Activated T-helper 1 cell treated with anti-CD3 and anti-CD28 coated beads, Interleukin-12 subunit alpha, Interleukin-12 subunit beta, Interleukin-2, Interleukin-4 antibody, amounts not matched to agents 30 ng/mL and 10 ng/mL and 1 ng/mL, durations not matched to agents 14 hours and 24 hours and 36 hours (primary cell): Measurements from ENCODE around the gene KATNB1. TPM values are rescaled to one million over a fixed set of nuclear protein-coding genes. Genes with fewer than 3 reads are reported as not detected.

ENCODE experiments used
- DNase-seq: peaks from one replicate; pipeline ENCODE4 v3.0.0; 2021; ENCODE audit warnings: low spot score
- H3K27ac Mint-ChIP-seq: one replicate; pipeline ENCODE4 v1.8.0; 2021; ENCODE audit warnings: mild to moderate bottlenecking, mixed read lengths
- H3K27me3 Mint-ChIP-seq: one replicate; pipeline ENCODE4 v1.8.0; 2022; ENCODE audit warnings: mild to moderate bottlenecking, moderate library complexity, mixed read lengths; ENCODE audit not compliant: insufficient read depth
- H3K36me3 Mint-ChIP-seq: one replicate; pipeline ENCODE4 v1.8.0; 2021; ENCODE audit warnings: low read depth, mixed read lengths
- H3K4me1 Mint-ChIP-seq: one replicate; pipeline ENCODE4 v1.8.0; 2021; ENCODE audit warnings: low read depth, mixed read lengths
- H3K4me3 Mint-ChIP-seq: one replicate; pipeline ENCODE4 v1.8.0; 2021; ENCODE audit warnings: mild to moderate bottlenecking, moderate library complexity, mixed read lengths
- H3K9me3 Mint-ChIP-seq: one replicate; pipeline ENCODE4 v1.8.0; 2021; ENCODE audit warnings: mixed read lengths
- intact Hi-C: fragments of 100-400 bp; cut with micrococcal nuclease; formaldehyde crosslinking; loops from one replicate; pipeline ENCODE4 v1.15.1; 2024
- total RNA-seq: library from RNA; stranded (reverse); gene quantifications from 2 replicates; pipeline ENCODE4 v1.2.3, GENCODE V29; 2022

KATNB1 gene
- total RNA-seq, 1 donor from 2014 or later: 46.1 TPM

DNA sequence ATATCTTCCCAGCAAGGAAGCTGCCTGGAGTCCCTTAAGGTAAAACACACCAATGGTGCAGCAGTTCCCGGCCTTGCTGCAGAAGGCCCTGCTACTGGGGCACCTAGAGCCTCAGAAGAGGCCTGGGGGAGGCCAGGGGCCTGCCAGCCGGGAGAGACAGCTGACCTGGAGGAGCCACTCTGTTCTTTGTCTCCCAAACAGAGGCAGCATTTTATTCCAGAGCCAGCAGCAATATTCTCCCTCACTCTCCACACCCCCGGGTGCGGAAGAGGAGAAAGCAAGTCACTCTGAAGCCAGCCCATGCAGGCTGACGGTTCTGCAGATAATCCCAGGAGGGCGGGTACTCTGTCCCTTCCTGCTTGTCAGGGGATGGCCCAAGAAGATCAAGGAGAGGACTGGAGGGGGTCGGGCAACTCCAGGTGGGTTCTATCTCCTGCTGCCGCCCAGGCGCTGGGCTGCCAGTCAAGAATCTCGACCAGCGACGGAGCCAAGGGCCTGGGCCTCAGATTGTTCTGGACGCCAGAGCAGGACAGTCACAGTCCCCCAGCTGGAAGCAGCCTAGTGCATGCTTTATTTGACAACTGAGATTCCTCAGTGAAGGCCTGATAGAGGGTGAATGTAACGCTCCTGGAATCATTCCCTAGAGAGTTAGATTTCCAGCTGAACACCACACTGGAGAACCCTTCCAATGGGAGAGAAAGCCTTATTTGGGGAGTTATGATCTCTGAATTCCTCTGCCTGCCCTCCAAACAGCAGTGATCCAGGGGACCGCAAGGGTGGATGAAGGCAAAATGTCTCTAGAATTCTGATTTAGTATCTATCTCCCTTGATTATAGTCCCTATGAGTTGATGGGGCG, 67.8 kb downstream of the KATNB1 start:
- H3K36me3 Mint-ChIP-seq: peaks cover 3% of the 10 kb centered on the region
- H3K27me3 Mint-ChIP-seq: peaks cover 61% of the 10 kb centered on the region
- H3K9me3 Mint-ChIP-seq: no peaks in the 10 kb centered on the region
- DNase-seq: no peak
- peak overlapping the region; percentile 83 for H3K4me3 Mint-ChIP-seq
- H3K27ac Mint-ChIP-seq: peak overlapping the region; percentile 89
- intact Hi-C loops: no loop called here
- H3K4me1 Mint-ChIP-seq: peaks cover 34% of the 10 kb centered on the region

DNA sequence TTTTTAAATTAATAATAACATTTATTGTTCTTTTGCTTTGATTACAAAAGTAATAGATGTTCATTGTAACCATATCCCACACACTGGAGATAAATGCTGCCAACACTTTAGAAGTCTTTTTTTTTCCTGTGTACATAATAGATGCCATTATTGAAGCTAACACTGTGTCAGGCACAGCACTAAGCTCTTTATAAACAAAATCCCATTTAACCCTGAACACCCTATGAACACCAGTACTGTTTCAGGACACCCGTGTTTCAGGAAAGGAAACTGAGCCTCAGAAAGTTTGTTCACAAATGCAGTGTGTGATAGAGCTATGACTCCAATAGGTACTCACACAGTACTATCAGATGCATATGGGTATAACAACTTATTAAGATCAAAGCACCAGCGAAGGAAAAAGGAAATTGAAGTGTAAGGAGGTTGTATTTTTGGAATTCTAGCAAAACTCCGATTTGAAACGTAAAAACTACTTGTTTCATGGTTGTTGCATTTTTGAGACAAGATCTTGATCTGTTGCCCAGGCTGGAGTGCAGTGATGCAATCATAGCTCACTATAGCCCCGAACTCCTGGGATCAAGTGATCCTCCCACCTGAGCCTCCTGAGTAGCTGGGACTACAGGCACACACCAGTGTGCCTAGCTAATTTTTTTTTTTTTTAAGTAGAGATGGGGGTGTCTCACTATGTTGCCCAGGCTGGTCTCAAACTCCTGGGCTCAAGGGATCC, 68.7 kb downstream of the KATNB1 start:
- Mint-ChIP-seq H3K9me3 (no peaks in the 10 kb centered on the region), H3K27ac (no peak overlapping the region), H3K36me3 (peaks cover 6% of the 10 kb centered on the region), H3K4me3 (no peak overlapping the region), H3K4me1 (peaks cover 38% of the 10 kb centered on the region), H3K27me3 (peaks cover 62% of the 10 kb centered on the region)
- DNase-seq: no peak
- intact Hi-C loops: no loop called here

- H3K4me1 Mint-ChIP-seq: peaks cover 37% of the 10 kb centered on the region
- H3K4me3 Mint-ChIP-seq: no peak overlapping the region
- intact Hi-C loops: no loop called here
- DNase-seq: no peak
- no peak overlapping the region for H3K27ac Mint-ChIP-seq
- peaks cover 6% of the 10 kb centered on the region for H3K36me3 Mint-ChIP-seq
- H3K27me3 Mint-ChIP-seq: peaks cover 54% of the 10 kb centered on the region
- no peaks in the 10 kb centered on the region for H3K9me3 Mint-ChIP-seq
These were observed 69.6 kb downstream of the KATNB1 start for GRCh38 chr16:57805176-57805575.

Other genes with a start within 250 kb of the KATNB1 start
- gene DOK4, start 249.3 kb upstream of the KATNB1 start, total RNA-seq: 4.4 and 4.9 TPM in 2 replicates
- 5.7 and 7.3 TPM in 2 replicates for gene CCDC102A, start 199.2 kb upstream of the KATNB1 start, total RNA-seq
- 5.8 and 7.4 TPM in 2 replicates for gene ADGRG5, start 193.1 kb upstream of the KATNB1 start, total RNA-seq
- 6.4 and 7.7 TPM in 2 replicates for gene ADGRG1, start 107.1 kb upstream of the KATNB1 start, total RNA-seq
- gene ADGRG3, start 67.5 kb upstream of the KATNB1 start, total RNA-seq: not detected in 2 replicates
- not detected in 2 replicates for gene DRC7, start 41.0 kb upstream of the KATNB1 start, total RNA-seq
- 0.93 and 0.96 TPM in 2 replicates for gene KIFC3, start 66.7 kb downstream of the KATNB1 start, total RNA-seq
- gene CNGB1, start 235.4 kb downstream of the KATNB1 start, total RNA-seq: not detected in 2 replicates